ENCODE measurements around the gene MYADML2. TPM values are rescaled to one million over a fixed set of nuclear protein-coding genes. Genes with fewer than 3 reads are reported as not detected.

Gene MYADML2
- total and polyA plus RNA-seq, 2 of the 8 experiments (the other 6 are each of a cell fraction or from before 2014, with no cell fraction given), result 0.26 to 0.47 TPM

DNA sequence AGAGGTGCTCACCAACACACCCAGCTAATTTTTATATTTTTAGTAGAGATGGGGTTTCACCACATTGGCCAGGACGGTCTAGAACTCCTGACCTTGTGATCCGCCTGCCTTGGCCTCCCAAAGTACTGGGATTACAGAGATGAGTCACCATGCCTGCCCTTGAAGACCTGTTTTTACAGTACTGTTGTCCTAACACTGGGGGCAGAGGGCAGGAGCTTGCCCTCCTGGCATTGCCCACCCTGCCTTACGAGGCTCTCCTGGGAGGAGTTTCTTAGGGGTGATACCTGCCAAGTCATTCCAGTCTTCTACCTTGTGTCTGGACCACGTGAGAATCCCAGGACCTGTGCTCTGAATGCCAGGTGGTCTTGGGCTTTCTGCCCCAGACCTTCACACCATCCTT, 33.1 kb upstream of the MYADML2 start:
- Histone ChIP-seq H3K4me3 (ENCODE audit: extremely low read depth in 1 of 4, insufficient read depth in 2 of 4, low read depth in 3 of 4, low read length in 4 of 4) (no peak overlapping the region), H3K4me1 (replicated peaks in 1 of 4; ENCODE audit: control insufficient read depth in 3 of 4, insufficient read depth in 4 of 4, low read length in 3 of 4) (peaks cover 0 to 7% (median 6%) of the 10 kb centered on the region in 4 experiments; a peak in 5 of 7 replicates), H2BK5ac (ENCODE audit: low read depth, low read length) (no peak overlapping the region), H3K9me3 (ENCODE audit: insufficient read depth in 2 of 2, low read depth in 1 of 2, low read length in 1 of 2) (no peaks in the 10 kb centered on the region), H3K27ac (ENCODE audit: low read depth, low read length) (no peak overlapping the region), H4K20me1 (replicated peaks in 1 of 2; ENCODE audit: control insufficient read depth in 1 of 2, insufficient read depth in 2 of 2, low read length in 2 of 2) (peaks cover 0 to 4% of the 10 kb centered on the region in 2 experiments), H3K14ac (ENCODE audit: insufficient read length) (no peak overlapping the region), H3K4me2 (ENCODE audit: insufficient read depth in 1 of 2, low read depth in 2 of 2, low read length in 2 of 2) (no peak overlapping the region), H3K4ac (replicated peaks; ENCODE audit: insufficient read length, low read depth, low read length) (no peak overlapping the region), H2BK20ac (ENCODE audit: low read length) (no peak overlapping the region), H4K8ac (ENCODE audit: extremely low read depth, insufficient read depth, low read length) (no peak overlapping the region), H2AFZ (ENCODE audit: low read length) (no peak overlapping the region), H2BK12ac (ENCODE audit: low read depth, low read length) (no peak overlapping the region), H3K27me3 (replicated peaks in 1 of 4; ENCODE audit: control insufficient read depth in 3 of 4, extremely low read depth in 1 of 4, insufficient read depth in 3 of 4, low read length in 3 of 4) (peaks cover 0 to 16% (median 12%) of the 10 kb centered on the region in 4 experiments; a peak in 5 of 7 replicates), H3K56ac (replicated peaks; ENCODE audit: insufficient read length, low read depth, low read length) (no peak overlapping the region), H2BK120ac (replicated peaks; ENCODE audit: low read depth, low read length) (no peak overlapping the region), H4K5ac (ENCODE audit: insufficient read length, low read depth, low read length) (no peak overlapping the region), H3K79me2 (ENCODE audit: control insufficient read depth in 1 of 2, insufficient read depth in 2 of 2, low read length in 2 of 2) (0 out of 4 replicates have a peak, but pooled peaks cover 0 to 4% of the 10 kb centered on the region in 2 experiments), H4K91ac (replicated peaks; ENCODE audit: insufficient read length, low read length) (no peak overlapping the region), H3K9ac (replicated peaks in 1 of 4; ENCODE audit: extremely low read depth in 1 of 4, low read depth in 3 of 4, low read length in 3 of 4) (no peak overlapping the region), H3K23ac (ENCODE audit: insufficient read length) (no peak overlapping the region), H2AK5ac (ENCODE audit: low read depth, low read length) (no peak overlapping the region), H3K36me3 (ENCODE audit: control insufficient read depth in 2 of 4, insufficient read depth in 4 of 4, low read length in 3 of 4) (peaks cover 0 to 17% (median 10%) of the 10 kb centered on the region in 4 experiments; a peak in 5 of 8 replicates), H3K18ac (ENCODE audit: extremely low read depth, low read length) (no peak overlapping the region), H2BK15ac (ENCODE audit: low read length) (no peak overlapping the region), H3K79me1 (ENCODE audit: low read depth, low read length) (peaks cover 3% of the 10 kb centered on the region; the same call in 1 of the 2 replicates), H3K23me2 (ENCODE audit: low read depth, low read length) (peaks cover 11% of the 10 kb centered on the region; the same call in 1 of the 2 replicates)
- no peak for FAIRE-seq
- ChIA-PET CTCF (ENCODE audit: partially characterized antibody) (interaction anchor here (0.6 to 1.1 kb wide), 4 partner anchors 13 to 1720 kb away, joined by 3 to 4 read pairs (median 3); no protein-coding TSS in a partner anchor), POLR2A (ENCODE audit: partially characterized antibody) (interaction anchor here (0.5 to 5.8 kb wide), 5 partner anchors 9 to 249 kb away, joined by 3 to 40 read pairs (median 4); no protein-coding TSS in a partner anchor)
- DNase-seq (ENCODE audit: low read depth in 1 of 2, low spot score in 2 of 2), result no peak
- WGBS, 2 experiments (ENCODE audit: extremely low coverage in 1 of 2, insufficient coverage in 1 of 2, insufficient read length in 1 of 2, insufficient replicate concordance in 2 of 2, low coverage in 1 of 2, low lambda C conversion rate in 2 of 2, missing lambda C conversion rate in 1 of 2), result 89% methylated on average over 4 of the region's 4 CpGs; no CpG with 5 or more reads in 1 of the 2 experiments
- TF ChIP-seq BRCA1 (IDR thresholded peaks at IDR 0.05; ENCODE audit: low read depth, low read length), result no peak
- TF ChIP-seq SP2 (IDR thresholded peaks at IDR 0.05; ENCODE audit: low read length), result no peak
- TF ChIP-seq SP1 (IDR thresholded peaks at IDR 0.05; ENCODE audit: low read depth, low read length), result no peak
- no peak for TF ChIP-seq TBP (IDR thresholded peaks at IDR 0.05; ENCODE audit: low read depth, low read length)
- TF ChIP-seq CHD2 (IDR thresholded peaks at IDR 0.05; ENCODE audit: low read length), result no peak
- no peak for TF ChIP-seq JUN (IDR thresholded peaks at IDR 0.05; ENCODE audit: low read depth, low read length)
- no peak for TF ChIP-seq CBX8 (IDR thresholded peaks at IDR 0.05; ENCODE audit: borderline replicate concordance, low read depth, low read length)
- no peak for TF ChIP-seq SAP30 (IDR thresholded peaks at IDR 0.05; ENCODE audit: insufficient read depth, insufficient replicate concordance, low read length)
- no peak for TF ChIP-seq RAD21 (IDR thresholded peaks at IDR 0.05 in 1 of 2, conservative IDR thresholded peaks at IDR 0.05 in 1 of 2; ENCODE audit: low read depth in 2 of 2, low read length in 2 of 2)
- no peak for TF ChIP-seq SUZ12 (IDR thresholded peaks at IDR 0.05; ENCODE audit: low read length)
- no peak for TF ChIP-seq SP4 (IDR thresholded peaks at IDR 0.05; ENCODE audit: low read length)
- TF ChIP-seq CBX5 (IDR thresholded peaks at IDR 0.05; ENCODE audit: low read depth, low read length), result no peak
- no peak for TF ChIP-seq SIN3A (conservative IDR thresholded peaks at IDR 0.05 in 1 of 2, IDR thresholded peaks at IDR 0.05 in 1 of 2; ENCODE audit: low read depth in 1 of 2, low read length in 2 of 2)
- TF ChIP-seq GTF2F1 (IDR thresholded peaks at IDR 0.05; ENCODE audit: borderline replicate concordance, low read depth, low read length), result no peak
